Midbrain (tissue), 1 donor: ENCODE data around the gene ZNF48.

ENCODE experiments used
- DNase-seq: peaks from one replicate; lab custom pipeline; 2025; lab: John Stamatoyannopoulos, UW

Gene ZNF48

GRCh38 chr16:30444231-30445148 lies 49.3 kb downstream of the ZNF48 start:
- DNase-seq = no peak

DNA sequence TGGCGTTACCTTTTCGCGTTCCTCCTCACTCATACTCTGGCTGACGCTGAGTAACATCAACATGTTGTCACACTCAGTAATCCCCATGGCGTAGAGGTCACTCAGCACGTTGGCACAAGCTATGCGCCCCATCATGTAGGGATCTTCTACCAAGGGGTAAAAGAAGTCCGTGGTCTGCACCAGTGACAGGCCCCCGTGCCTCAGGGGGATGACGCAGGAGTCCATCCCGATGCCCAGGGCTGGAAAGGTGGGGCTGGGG lies 49.9 kb downstream of the ZNF48 start:
- no peak for DNase-seq

DNA sequence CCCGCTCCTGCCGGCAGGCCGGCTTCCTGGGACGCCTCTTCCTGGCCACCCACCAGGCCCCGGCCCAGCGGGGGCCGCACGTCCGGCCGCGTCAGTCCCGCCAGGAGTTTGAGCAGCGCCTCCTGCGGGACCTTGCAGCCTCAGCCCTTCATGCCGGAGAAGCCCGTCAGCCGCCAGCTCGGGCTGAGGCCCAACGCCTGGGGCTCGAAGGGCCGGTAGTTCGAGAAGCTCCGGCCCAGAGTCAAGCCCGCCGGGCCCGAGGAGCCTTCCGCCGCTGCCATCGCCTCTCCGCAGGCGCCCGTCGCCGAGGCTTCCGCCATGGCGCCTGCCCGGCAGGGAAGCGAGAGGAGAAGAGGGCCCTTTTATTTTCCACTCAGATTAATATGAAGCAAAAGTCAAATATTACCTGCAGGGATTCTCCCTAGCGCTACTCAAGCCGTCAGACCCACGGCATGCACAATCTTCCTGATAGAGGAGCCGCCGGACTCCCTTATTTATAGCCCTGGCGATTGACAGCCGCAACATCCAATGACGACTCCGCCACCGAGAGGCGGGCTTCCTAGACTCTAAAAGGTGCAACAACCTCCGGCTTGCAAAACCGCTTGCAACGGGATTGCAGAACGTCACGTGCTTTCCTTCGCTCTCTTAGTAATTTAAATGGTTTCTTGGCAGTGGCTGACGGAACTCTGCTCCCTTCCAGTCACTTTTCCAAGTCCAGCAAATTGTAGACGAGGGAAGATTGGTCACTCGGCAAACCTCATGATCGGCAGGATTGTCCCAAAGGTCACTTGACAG lies 50.4 kb downstream of the ZNF48 start, which contains the start of gene SEPHS2:
SEPHS2 (minus strand) TSS at position 467 of the 795 bp plus-strand sequence; CDS start at position 320, 147 bp downstream.
- peak; percentile 94 for DNase-seq

DNA sequence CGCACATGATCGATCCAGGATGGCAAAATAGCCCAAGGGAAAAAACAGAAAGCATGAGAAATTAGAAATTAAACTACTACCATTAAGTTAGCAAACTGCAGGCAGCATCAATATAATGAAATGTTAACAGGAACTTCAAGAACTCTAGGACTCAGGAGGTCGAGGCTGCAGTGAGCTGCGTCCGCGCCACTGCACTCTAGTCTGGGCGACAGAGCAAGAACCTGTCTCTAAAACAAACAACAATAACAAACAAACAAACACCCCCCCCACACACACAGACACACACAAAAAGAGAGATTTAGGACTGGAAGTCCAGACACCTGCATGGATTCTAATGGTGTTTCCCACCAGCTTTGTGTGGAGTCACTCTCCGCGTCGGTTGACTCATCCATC lies 51.0 kb downstream of the ZNF48 start:
- DNase-seq = no peak

DNA sequence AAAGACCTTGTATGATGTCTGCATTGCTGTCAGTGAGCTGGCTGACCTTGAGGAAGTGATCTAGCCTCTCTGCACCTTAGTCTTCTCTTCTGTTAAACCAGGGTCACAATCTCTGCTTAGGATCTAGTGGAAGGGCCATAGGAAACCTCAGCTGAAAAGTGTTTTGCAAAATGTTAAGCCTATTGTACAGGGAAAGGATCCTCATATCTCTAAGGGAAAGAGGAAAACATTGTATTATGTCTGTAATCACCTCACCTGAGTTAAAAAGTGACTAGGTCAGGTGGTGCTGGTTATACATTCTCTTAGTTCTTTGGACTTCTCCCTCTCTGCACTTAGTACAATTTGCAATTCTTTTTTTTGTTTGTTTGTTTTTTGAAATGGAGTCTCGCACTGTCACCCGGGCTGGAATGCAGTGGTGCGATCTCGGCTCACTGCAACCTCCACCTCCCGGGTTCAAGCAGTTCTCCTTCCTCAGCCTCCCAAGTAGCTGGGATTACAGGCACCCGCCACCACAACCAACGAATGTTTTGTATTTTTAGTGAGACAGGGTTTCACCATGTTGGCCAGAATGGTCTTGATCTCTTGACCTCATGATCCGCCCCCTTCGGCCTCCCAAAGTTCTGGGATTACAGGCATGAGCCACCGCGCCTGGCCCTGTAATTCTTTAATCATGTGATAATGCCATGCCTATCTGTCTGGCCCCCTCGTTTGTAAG lies 52.4 kb downstream of the ZNF48 start:
- DNase-seq = no peak

GRCh38 chr16:30449116-30449435 lies 53.9 kb downstream of the ZNF48 start:
- no peak for DNase-seq
